Occipital lobe (tissue), 2 donors: ENCODE data around the gene HDLBP. TPM values are rescaled to one million over a fixed set of nuclear protein-coding genes. Genes with fewer than 3 reads are reported as not detected.
"Not testable (repeated sequence)": the region's sequence is repeated elsewhere in the genome, so short reads cannot be mapped to it uniquely, and the experiment has no call there.

Source experiments
- DNase-seq: peaks from one replicate; lab custom pipeline; 2025; lab: John Stamatoyannopoulos, UW
- total RNA-seq: library from RNA; depleted of rRNA; stranded (reverse); fragments of >200 nt; gene quantifications from one replicate; pipeline ENCODE4 v1.2.3, GENCODE V29; 2014

The HDLBP gene
- total RNA-seq, 1 donor from 2014 or later, result 138 TPM

DNA sequence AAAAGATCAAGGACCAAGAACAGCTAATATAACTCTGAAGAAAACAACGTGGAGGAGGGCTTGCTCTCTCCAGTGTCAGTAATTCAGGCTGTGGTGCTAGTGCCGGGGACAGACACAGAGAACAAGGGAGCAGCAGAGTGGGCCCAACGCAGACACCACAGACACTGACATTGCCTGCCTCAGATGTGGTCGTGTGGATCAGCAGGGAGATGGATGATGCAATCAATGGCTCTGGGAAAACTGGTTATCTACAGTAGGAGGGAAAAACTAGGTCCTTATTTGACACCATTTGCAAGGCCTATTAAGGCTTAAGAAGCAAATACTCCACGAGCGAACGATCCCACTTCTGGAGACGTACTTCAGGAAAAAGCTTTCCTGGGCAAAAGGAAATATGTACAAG is 36.1 kb downstream of the HDLBP start:
- DNase-seq, result no peak

DNA sequence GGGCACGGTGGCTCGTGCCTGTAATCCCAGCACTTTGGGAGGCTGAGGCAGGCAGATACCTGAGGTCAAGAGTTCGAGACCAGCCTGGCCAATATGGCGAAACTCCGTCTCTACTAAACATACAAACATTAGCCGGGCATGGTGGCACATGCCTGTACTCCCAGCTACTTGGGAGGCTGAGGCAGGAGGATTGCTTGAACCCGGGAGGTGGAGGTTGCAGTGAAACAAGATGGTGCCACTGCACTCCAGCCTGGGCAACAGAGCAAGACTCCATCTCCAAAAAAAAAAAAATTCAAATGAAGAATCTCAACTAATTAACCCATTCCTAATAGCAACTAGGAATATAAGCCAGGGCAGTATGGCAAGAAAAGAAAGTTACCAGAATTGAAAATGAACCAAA is 37.2 kb downstream of the HDLBP start:
- not testable (repeated sequence) for DNase-seq

GRCh38 chr2:241275910-241276309 is 39.6 kb downstream of the HDLBP start:
- no peak for DNase-seq

- DNase-seq, result no peak
Observed at GRCh38 chr2:241275504-241275903, 40.0 kb downstream of the HDLBP start.

DNA sequence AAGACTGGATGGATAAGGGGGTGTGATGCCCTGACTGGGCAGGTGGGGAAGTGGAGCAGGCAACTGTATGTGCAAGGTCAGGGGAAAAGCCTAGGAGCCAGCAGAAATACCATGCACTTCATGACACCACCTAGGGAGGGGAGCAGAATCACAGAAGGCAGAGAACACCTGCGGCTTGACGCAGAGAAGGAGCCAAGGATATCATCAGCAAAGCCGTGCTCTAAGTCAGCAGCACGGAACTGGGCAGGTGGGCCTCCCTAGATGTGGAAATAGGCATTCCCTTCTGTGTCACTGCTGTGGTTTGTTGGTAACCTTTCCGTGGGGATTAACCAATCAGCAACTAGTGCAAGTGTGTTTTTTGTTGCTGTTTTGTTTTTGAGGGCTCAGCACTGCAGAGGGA is 41.3 kb downstream of the HDLBP start:
- no peak for DNase-seq

GRCh38 chr2:241273210-241274020 is 42.1 kb downstream of the HDLBP start:
- no peak for DNase-seq

DNA sequence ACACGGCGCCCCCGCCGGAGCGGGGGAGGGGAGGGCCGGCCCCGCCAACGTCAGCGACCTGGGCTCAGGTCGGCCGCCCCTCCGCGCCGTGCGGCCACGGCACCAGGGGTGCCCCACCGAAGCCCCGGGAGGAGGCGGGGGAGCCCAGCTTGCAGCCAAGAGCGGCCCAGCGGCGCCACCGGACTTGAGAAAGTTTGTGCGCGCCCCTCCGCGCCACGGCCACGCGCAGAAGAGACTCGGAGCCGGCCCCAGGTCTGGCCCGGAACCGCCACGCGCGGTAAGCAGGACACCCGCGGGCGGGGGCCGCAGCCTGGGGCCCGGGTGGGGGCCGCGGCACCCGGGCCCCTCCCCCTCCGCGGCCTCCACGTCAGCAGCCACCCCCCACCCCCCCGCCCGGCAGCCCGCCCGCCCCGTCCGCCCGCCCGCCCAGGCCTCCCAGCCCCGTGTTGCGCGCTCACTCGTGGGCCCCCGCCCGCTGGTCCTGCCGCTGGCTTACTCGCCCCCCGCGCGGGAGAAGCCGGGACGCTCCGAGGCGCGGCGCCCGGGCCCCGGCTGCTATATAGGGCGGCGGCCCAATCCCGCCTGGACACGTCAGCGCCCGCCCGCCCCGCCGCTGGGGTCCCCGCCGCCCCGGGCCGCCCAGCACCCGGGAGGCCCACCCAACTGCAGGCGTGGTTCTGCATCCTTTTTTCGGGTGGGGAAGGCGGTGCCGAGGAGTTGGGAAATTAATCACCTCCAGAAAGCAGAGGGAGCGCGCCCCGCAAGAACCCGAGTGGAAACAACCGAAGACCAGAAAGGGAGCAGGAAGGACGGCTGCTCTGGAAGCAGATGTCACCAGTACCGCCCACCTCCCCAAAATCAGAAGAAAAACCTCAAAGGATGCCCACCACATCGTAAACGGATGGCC is 42.9 kb downstream of the HDLBP start:
- no peak for DNase-seq

DNA sequence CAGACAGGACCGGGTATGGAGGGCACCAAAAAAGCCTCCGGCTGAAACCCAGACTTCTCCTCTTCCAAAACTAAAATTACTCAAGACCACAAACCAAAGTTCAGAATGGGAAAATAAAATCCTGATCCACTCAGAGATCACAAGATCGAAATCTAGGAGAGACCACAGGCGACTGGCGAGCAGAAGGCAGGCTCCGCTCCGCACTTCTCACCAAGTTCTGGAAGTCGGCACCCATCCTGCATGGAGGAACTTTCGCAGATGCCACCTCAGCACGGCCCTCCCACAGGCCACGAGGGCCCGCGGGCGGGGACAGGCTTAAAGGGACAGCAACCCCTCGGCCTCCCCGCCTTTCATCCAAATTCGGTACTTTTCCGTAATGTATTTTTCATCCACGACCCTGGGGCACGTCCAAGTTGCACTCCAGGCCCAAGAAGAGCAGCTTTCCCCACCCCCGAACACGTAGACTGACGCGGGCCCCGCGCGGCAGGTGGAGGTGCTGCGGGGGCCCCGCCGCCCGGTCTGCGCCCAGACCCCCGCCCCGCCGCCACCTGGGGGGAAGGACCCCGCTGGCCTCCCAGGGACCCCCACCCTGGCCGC is 43.7 kb downstream of the HDLBP start:
- peak; percentile 66 for DNase-seq

- no peak for DNase-seq
Observed at GRCh38 chr2:241270531-241270930, 44.9 kb downstream of the HDLBP start.

DNA sequence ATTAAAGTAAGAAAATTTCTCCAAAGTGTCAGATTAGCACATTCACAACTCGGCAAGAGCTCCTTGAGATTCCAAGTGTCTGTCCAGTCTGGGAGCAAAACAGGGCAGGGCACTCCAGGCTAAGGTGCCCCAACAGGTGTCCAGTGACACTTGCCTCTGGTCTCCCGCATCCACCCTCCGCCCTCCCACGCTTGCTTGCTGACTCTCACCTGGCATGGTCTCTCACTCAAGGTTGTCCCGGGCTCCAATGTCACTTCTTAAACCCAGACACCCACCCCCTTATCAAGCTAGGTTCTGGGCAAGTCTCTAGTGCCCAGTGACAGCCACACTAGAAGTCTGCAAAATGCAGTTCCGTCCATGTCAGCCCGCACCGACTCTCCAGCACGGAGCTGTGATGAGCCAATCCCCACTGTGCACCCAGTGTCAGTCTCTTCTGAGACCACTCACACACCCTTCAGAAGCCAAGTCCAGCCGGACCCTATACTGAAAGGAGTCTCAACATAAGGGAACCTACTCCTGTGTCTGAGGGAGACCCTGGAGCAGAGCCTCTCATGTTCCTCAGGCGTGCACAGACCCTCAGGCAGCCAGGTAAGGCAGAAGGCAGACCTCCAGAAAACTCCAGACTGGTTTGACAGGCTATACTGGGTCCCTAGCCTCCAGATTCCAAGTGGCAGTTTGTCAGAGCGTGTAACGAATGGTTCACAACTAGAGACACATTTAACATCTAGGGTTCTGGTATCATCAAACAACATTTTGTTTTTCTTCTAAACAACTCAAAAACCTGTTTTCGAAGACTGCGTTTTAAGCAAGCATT is 45.6 kb downstream of the HDLBP start:
- no peak for DNase-seq

- DNase-seq, result no peak
Observed at GRCh38 chr2:241268716-241269445, 46.6 kb downstream of the HDLBP start.

DNA sequence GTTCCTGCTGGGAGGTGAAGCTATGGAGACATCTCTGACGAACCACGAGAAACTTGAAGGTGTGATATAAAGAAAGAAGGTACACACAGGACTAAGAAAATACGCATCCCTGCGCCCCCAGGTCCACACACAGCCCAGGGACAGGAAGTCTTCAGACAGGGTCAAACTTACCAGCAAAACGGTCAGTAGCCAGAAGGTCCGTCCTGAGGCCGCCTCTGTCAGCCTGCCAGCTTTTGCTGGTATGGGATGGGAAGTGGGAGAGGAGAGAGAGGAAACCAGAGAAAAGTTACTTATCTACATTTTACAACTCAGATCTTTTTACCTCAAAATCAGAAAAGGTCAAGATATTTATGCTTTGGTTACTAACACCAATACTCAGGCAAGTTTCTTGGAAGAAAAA is 47.2 kb downstream of the HDLBP start:
- DNase-seq, result no peak

GRCh38 chr2:241267249-241268067 is 48.0 kb downstream of the HDLBP start:
- no peak for DNase-seq

- DNase-seq, result no peak
Observed at GRCh38 chr2:241265506-241265905, 50.0 kb downstream of the HDLBP start.

GRCh38 chr2:241263061-241263460 is 52.4 kb downstream of the HDLBP start:
- no peak for DNase-seq

DNA sequence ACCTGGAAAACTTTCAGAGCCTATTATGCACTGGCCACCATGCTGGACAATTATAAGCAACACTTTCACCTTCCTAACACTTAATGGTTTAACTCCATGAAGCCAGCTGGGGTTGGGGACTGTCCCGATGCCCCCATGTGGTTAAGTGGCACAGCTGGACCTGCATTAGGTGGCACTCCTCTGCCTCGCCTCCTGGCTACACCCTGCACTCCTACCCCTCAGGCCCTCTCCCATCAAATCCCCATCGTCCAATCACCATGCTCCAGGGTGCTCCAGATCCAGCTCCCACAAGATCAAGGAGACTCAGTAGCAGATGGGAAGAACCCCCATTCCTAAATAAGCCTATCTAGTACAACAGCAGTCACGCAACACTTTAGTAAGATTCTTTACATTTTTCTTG is 53.8 kb downstream of the HDLBP start:
- no peak for DNase-seq

DNA sequence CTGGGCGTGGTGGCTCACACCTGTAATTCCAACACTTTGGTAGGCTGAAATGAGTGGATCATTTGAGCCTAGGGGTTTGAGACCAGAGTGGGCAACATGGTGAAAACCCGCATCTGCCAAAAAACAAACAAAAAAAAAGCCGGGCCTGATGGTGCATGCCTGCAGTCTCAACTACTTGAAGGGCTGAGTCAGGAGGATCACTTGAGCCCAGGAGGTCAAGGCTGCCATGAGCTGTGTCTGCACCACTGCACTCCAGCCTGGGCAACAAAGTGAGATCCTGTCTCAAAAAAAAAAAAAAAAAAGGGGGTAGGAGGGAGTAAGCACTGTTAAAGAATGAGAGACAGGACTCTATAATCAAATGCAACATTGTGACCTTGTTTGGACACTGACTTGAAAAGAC is 54.6 kb downstream of the HDLBP start:
- no peak for DNase-seq

GRCh38 chr2:241258505-241259280 is 56.8 kb downstream of the HDLBP start:
- no peak for DNase-seq
